WERI-Rb-1 (cell line): ENCODE measurements around the gene ELAC2.

Source experiments
- DNase-seq: peaks from one replicate; pipeline ENCODE4 v3.0.0-alpha.2; 2020
- H3K27ac ChIP-seq: fragments of 250-450 bp; sonication (Bioruptor Pico); 2 replicates; pipeline ENCODE4 v1.5.1; 2020; ENCODE audit warnings: mild to moderate bottlenecking, moderate library complexity
- H3K27me3 ChIP-seq: fragments of 250-450 bp; sonication (Bioruptor Pico); 2 replicates; pipeline ENCODE4 v1.5.1; 2021; ENCODE audit warnings: mild to moderate bottlenecking, low read depth, moderate library complexity; ENCODE audit not compliant: insufficient read depth, severe bottlenecking
- H3K36me3 ChIP-seq: fragments of 250-450 bp; sonication (Bioruptor Pico); 2 replicates; pipeline ENCODE4 v1.5.1; 2020; ENCODE audit warnings: mild to moderate bottlenecking, moderate library complexity
- H3K4me3 ChIP-seq: 2 replicates; pipeline ENCODE4 v1.5.1; 2011; ENCODE audit warnings: low read depth, mild to moderate bottlenecking, control low read depth, low read length
- H3K9me3 ChIP-seq: fragments of 250-450 bp; sonication (Bioruptor Pico); 2 replicates; pipeline ENCODE4 v1.5.1; 2021; ENCODE audit warnings: mild to moderate bottlenecking, moderate library complexity; ENCODE audit not compliant: severe bottlenecking
- CTCF ChIP-seq: IDR thresholded peaks from 2 replicates; pipeline ENCODE4 v1.5.1; 2011; ENCODE audit warnings: low read depth, mild to moderate bottlenecking, control low read depth, inconsistent platforms, low read length

The ELAC2 gene

GRCh38 chr17:12998461-12998860 is 19.4 kb downstream of the ELAC2 start:
- no peak overlapping the region for H3K27ac ChIP-seq
- no peaks in the 10 kb centered on the region for H3K27me3 ChIP-seq
- H3K4me3 ChIP-seq: no peak overlapping the region
- H3K36me3 ChIP-seq: peaks cover 96% of the 10 kb centered on the region
- no peak for DNase-seq
- no peak for TF ChIP-seq CTCF
- no peaks in the 10 kb centered on the region for H3K9me3 ChIP-seq

GRCh38 chr17:12996941-12997340 is 20.9 kb downstream of the ELAC2 start:
- Histone ChIP-seq H3K27ac (no peak overlapping the region), H3K27me3 (no peaks in the 10 kb centered on the region), H3K36me3 (peaks cover 94% of the 10 kb centered on the region), H3K9me3 (no peaks in the 10 kb centered on the region), H3K4me3 (no peak overlapping the region)
- no peak for TF ChIP-seq CTCF
- no peak for DNase-seq

- DNase-seq: no peak
- Histone ChIP-seq H3K27ac (no peak overlapping the region), H3K36me3 (peaks cover 94% of the 10 kb centered on the region), H3K9me3 (no peaks in the 10 kb centered on the region), H3K4me3 (no peak overlapping the region), H3K27me3 (no peaks in the 10 kb centered on the region)
- no peak for TF ChIP-seq CTCF
Measured at GRCh38 chr17:12996357-12996756, 21.5 kb downstream of the ELAC2 start.

GRCh38 chr17:12995896-12996295 is 21.9 kb downstream of the ELAC2 start:
- H3K9me3 ChIP-seq: no peaks in the 10 kb centered on the region
- no peak for TF ChIP-seq CTCF
- H3K4me3 ChIP-seq: no peak overlapping the region
- DNase-seq: no peak
- no peaks in the 10 kb centered on the region for H3K27me3 ChIP-seq
- peaks cover 94% of the 10 kb centered on the region for H3K36me3 ChIP-seq
- no peak overlapping the region for H3K27ac ChIP-seq

- H3K9me3 ChIP-seq: no peaks in the 10 kb centered on the region
- no peak for TF ChIP-seq CTCF
- peaks cover 94% of the 10 kb centered on the region for H3K36me3 ChIP-seq
- DNase-seq: no peak
- H3K27ac ChIP-seq: no peak overlapping the region
- no peaks in the 10 kb centered on the region for H3K27me3 ChIP-seq
- H3K4me3 ChIP-seq: no peak overlapping the region
Measured at GRCh38 chr17:12995106-12995895, 22.5 kb downstream of the ELAC2 start.
